Thyroid gland (tissue), 4 donors: Measurements from ENCODE around the gene ASZ1. TPM values are rescaled to one million over a fixed set of nuclear protein-coding genes. Genes with fewer than 3 reads are reported as not detected.
"Not testable (repeated sequence)": the region's sequence is repeated elsewhere in the genome, so short reads cannot be mapped to it uniquely, and the experiment has no call there.

ENCODE experiments used
- DNase-seq, 2 donors: peaks; one replicate each; pipeline ENCODE4 v3.0.0-alpha.2; 2019
- H3K27ac ChIP-seq, 3 donors: fragments of 200-600 bp; sonication (generic); 1 replicate in 2 of 3; 2 replicates in 1 of 3; pipeline ENCODE4 v1.5.1; 2016 to 2019; ENCODE audit warnings: mild to moderate bottlenecking in 1 of 3, moderate library complexity in 1 of 3
- H3K27me3 ChIP-seq: fragments of 200-600 bp; sonication (generic); one replicate; pipeline ENCODE4 v1.5.1; 2019
- H3K36me3 ChIP-seq, 2 donors: fragments of 200-600 bp; sonication (generic); one replicate each; pipeline ENCODE4 v1.5.1; 2016 to 2019
- H3K4me1 ChIP-seq, 2 donors: fragments of 200-600 bp; sonication (generic); one replicate each; pipeline ENCODE4 v1.5.1; 2017 to 2019
- H3K4me3 ChIP-seq, 3 donors: fragments of 200-600 bp; sonication (generic); replicated peaks in 1 of 3; 1 replicate in 2 of 3; 2 replicates in 1 of 3; pipeline ENCODE4 v1.5.1; 2016; ENCODE audit warnings: mild to moderate bottlenecking in 1 of 3
- H3K9me3 ChIP-seq: fragments of 200-600 bp; sonication (generic); one replicate; pipeline ENCODE4 v1.5.1; 2017
- CTCF ChIP-seq, 6 experiments: fragments of 200-600 bp in 3 of 6; fragments of 450-650 bp in 3 of 6; sonication (generic) in 3 of 6; IDR thresholded peaks; one replicate each; pipeline ENCODE4 v1.5.1; 2016 to 2019; ENCODE audit warnings: antibody characterized with exemption in 6 of 6, mild to moderate bottlenecking in 2 of 6, inconsistent platforms in 1 of 6, moderate library complexity in 1 of 6
- POLR2A ChIP-seq, 2 donors: fragments of 450-650 bp; IDR thresholded peaks; one replicate each; pipeline ENCODE4 v1.6.1; 2017; ENCODE audit warnings: antibody characterized with exemption in 2 of 2, mild to moderate bottlenecking in 2 of 2, moderate library complexity in 1 of 2
- WGBS, 2 donors: methylation state at CpG; one replicate each; pipeline ENCODE4 v1.1.5; 2017; 5-methylcytosine and 5-hydroxymethylcytosine counted together
- intact Hi-C: fragments of 100-400 bp; cut with DNase I; formaldehyde crosslinking; loops from one replicate; pipeline ENCODE4 v1.15.1; 2023
- total RNA-seq, 4 donors: library from RNA; depleted of rRNA; stranded (reverse); fragments of >200 nt; gene quantifications; one replicate each; pipeline ENCODE4 v1.2.3, GENCODE V29; 2016

Gene ASZ1
- total RNA-seq, 4 donors from 2014 or later = not detected

GRCh38 chr7:117445206-117445605 is 17.9 kb upstream of the ASZ1 start:
- Histone ChIP-seq H3K9me3 (no peaks in the 10 kb centered on the region), H3K4me1 (no peaks in the 10 kb centered on the region), H3K4me3 (no peak overlapping the region), H3K27me3 (no peaks in the 10 kb centered on the region), H3K36me3 (no peaks in the 10 kb centered on the region), H3K27ac (no peak overlapping the region)
- no peak for TF ChIP-seq POLR2A (IDR thresholded peaks at IDR 0.05)
- no peak for TF ChIP-seq CTCF (IDR thresholded peaks at IDR 0.05)
- DNase-seq = no peak
- WGBS, 2 donors = 81 to 88% methylated on average over 1 of the region's 1 CpG
- intact Hi-C loops = no loop called here

- Histone ChIP-seq H3K4me1 (no peaks in the 10 kb centered on the region), H3K27ac (no peak overlapping the region), H3K27me3 (no peaks in the 10 kb centered on the region), H3K36me3 (no peaks in the 10 kb centered on the region), H3K4me3 (no peak overlapping the region), H3K9me3 (no peaks in the 10 kb centered on the region)
- TF ChIP-seq CTCF (IDR thresholded peaks at IDR 0.05) (no peak), POLR2A (IDR thresholded peaks at IDR 0.05) (no peak)
- DNase-seq = no peak
- WGBS, 2 donors = 78% methylated on average over 1 of the region's 1 CpG
- intact Hi-C loops = no loop called here
These were observed 17.4 kb upstream of the ASZ1 start for GRCh38 chr7:117444646-117445045.

GRCh38 chr7:117435475-117436043 is 8.3 kb upstream of the ASZ1 start:
- no peak overlapping the region for H3K4me3 ChIP-seq
- H3K4me1 ChIP-seq = no peaks in the 10 kb centered on the region
- TF ChIP-seq CTCF (IDR thresholded peaks at IDR 0.05) (no peak), POLR2A (IDR thresholded peaks at IDR 0.05) (no peak)
- 56 to 66% methylated on average over 2 of the region's 2 CpGs for WGBS, 2 donors
- H3K36me3 ChIP-seq = no peaks in the 10 kb centered on the region
- no peaks in the 10 kb centered on the region for H3K9me3 ChIP-seq
- H3K27me3 ChIP-seq = no peaks in the 10 kb centered on the region
- H3K27ac ChIP-seq = no peak overlapping the region
- intact Hi-C loops = no loop called here
- no peak for DNase-seq

- Histone ChIP-seq H3K27ac (no peak overlapping the region), H3K27me3 (no peaks in the 10 kb centered on the region), H3K9me3 (no peaks in the 10 kb centered on the region), H3K4me3 (no peak overlapping the region), H3K36me3 (no peaks in the 10 kb centered on the region), H3K4me1 (no peaks in the 10 kb centered on the region)
- intact Hi-C loops = no loop called here
- TF ChIP-seq POLR2A (IDR thresholded peaks at IDR 0.05) (no peak), CTCF (IDR thresholded peaks at IDR 0.05) (no peak)
- DNase-seq = no peak
- 88 to 90% methylated on average over 3 of the region's 3 CpGs for WGBS, 2 donors
These were observed 3.0 kb downstream of the ASZ1 start for GRCh38 chr7:117424090-117424829.

- H3K4me3 ChIP-seq, DNase-seq, H3K27me3 ChIP-seq, H3K27ac ChIP-seq, H3K36me3 ChIP-seq, H3K9me3 ChIP-seq, H3K4me1 ChIP-seq, intact Hi-C loops: not testable (repeated sequence)
- WGBS, 2 donors = 96 to 97% methylated on average over 1 of the region's 1 CpG
These were observed 12.7 kb downstream of the ASZ1 start for GRCh38 chr7:117414591-117414990.
